Skin of body (tissue), 2 donors: Measurements from ENCODE around the gene CASS4. TPM values are rescaled to one million over a fixed set of nuclear protein-coding genes. Genes with fewer than 3 reads are reported as not detected.

ENCODE experiments used
- DNase-seq: peaks from one replicate; lab custom pipeline; 2025; lab: John Stamatoyannopoulos, UW
- total RNA-seq: library from RNA; depleted of rRNA; stranded (reverse); fragments of >200 nt; gene quantifications from one replicate; pipeline ENCODE4 v1.2.3, GENCODE V29; 2014

CASS4 gene
- total RNA-seq, 1 donor from 2014 or later, result 0.89 TPM

GRCh38 chr20:56443654-56444540, 31.8 kb downstream of the CASS4 start:
- no peak for DNase-seq

GRCh38 chr20:56445130-56445529, 33.1 kb downstream of the CASS4 start:
- no peak for DNase-seq

- DNase-seq, result no peak
Observed at GRCh38 chr20:56445540-56445939, 33.5 kb downstream of the CASS4 start.

- no peak for DNase-seq
Observed at GRCh38 chr20:56447227-56447626, 35.2 kb downstream of the CASS4 start.

- DNase-seq, result no peak
Observed at GRCh38 chr20:56449459-56449858, 37.4 kb downstream of the CASS4 start.

- DNase-seq, result no peak
Observed at GRCh38 chr20:56451056-56451765, 39.2 kb downstream of the CASS4 start.

- DNase-seq, result no peak
Observed at GRCh38 chr20:56453352-56453751, 41.3 kb downstream of the CASS4 start.

GRCh38 chr20:56454754-56455153, 42.7 kb downstream of the CASS4 start:
- DNase-seq, result no peak

- no peak for DNase-seq
Observed at GRCh38 chr20:56458206-56458821, 46.3 kb downstream of the CASS4 start.

GRCh38 chr20:56460459-56460858, 48.4 kb downstream of the CASS4 start:
- no peak for DNase-seq

GRCh38 chr20:56461576-56461975, 49.5 kb downstream of the CASS4 start:
- DNase-seq, result no peak

- DNase-seq, result no peak
Observed at GRCh38 chr20:56463428-56463827, 51.4 kb downstream of the CASS4 start.

GRCh38 chr20:56465997-56466396, 53.9 kb downstream of the CASS4 start:
- DNase-seq, result no peak

GRCh38 chr20:56467968-56468315, 55.9 kb downstream of the CASS4 start:
- no peak for DNase-seq

GRCh38 chr20:56468316-56469076, 56.4 kb downstream of the CASS4 start, which contains the start of gene RTF2:
Gene RTF2, plus strand, starts transcription at chr20:56468627. Its CDS starts 71 bp downstream, at chr20:56468698.
- DNase-seq, result peak; percentile 94

GRCh38 chr20:56469077-56469449, 57.0 kb downstream of the CASS4 start:
- no peak for DNase-seq

GRCh38 chr20:56483970-56484369, 71.9 kb downstream of the CASS4 start:
- no peak for DNase-seq

- DNase-seq, result no peak
Observed at GRCh38 chr20:56487216-56487615, 75.2 kb downstream of the CASS4 start.

- DNase-seq, result no peak
Observed at GRCh38 chr20:56488566-56488965, 76.5 kb downstream of the CASS4 start.

- DNase-seq, result no peak
Observed at GRCh38 chr20:56501116-56501515, 89.1 kb downstream of the CASS4 start.

- DNase-seq, result no peak
Observed at GRCh38 chr20:56503916-56504315, 91.9 kb downstream of the CASS4 start.
